Testis (tissue), 2 donors: ENCODE data around the gene ZNF771.

Source experiments
- CTCF ChIP-seq, 3 experiments: fragments of 450-650 bp in 2 of 3; fragments of 200-600 bp in 1 of 3; sonication (generic) in 1 of 3; IDR thresholded peaks; one replicate each; pipeline ENCODE4 v1.5.1; 2016 to 2019; ENCODE audit warnings: antibody characterized with exemption in 3 of 3, mild to moderate bottlenecking in 2 of 3, moderate library complexity in 1 of 3
- POLR2A ChIP-seq: fragments of 450-650 bp; IDR thresholded peaks from one replicate; pipeline ENCODE4 v1.6.1; 2017; ENCODE audit warnings: antibody characterized with exemption, mild to moderate bottlenecking, moderate library complexity

GRCh38 chr16:30367349-30368009 is 39.9 kb upstream of the ZNF771 start:
- TF ChIP-seq CTCF (IDR thresholded peaks at IDR 0.05) (no peak), POLR2A (no peak)
